Measurements from ENCODE around the gene CRY2.

DNA sequence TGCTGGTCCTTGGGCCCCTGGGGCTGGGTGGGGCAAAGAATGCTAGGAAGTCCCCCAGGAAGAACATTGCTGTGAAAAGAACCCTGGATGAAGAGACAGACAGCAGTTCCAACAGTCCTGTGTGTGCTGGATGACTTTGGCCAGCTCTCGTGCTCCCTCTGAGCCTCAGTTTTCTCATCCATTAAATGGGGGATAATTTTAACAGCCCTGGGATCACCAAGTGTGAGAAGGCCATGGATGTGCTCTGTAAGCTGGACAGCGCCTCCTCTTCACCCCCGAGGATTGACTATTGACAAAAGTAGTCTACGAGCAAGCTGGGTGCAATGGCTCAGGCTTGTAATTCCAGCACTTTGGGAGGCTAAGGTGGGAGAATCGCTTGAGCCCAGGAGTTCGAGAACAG lies 77.7 kb downstream of the CRY2 start:
- TF ChIP-seq, protein P1, sequence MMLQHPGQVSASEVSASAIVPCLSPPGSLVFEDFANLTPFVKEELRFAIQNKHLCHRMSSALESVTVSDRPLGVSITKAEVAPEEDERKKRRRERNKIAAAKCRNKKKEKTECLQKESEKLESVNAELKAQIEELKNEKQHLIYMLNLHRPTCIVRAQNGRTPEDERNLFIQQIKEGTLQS (IDR thresholded peaks at IDR 0.05) = no peak
- no peak for TF ChIP-seq YY1 (IDR thresholded peaks at IDR 0.05)
- TF ChIP-seq, protein P2, sequence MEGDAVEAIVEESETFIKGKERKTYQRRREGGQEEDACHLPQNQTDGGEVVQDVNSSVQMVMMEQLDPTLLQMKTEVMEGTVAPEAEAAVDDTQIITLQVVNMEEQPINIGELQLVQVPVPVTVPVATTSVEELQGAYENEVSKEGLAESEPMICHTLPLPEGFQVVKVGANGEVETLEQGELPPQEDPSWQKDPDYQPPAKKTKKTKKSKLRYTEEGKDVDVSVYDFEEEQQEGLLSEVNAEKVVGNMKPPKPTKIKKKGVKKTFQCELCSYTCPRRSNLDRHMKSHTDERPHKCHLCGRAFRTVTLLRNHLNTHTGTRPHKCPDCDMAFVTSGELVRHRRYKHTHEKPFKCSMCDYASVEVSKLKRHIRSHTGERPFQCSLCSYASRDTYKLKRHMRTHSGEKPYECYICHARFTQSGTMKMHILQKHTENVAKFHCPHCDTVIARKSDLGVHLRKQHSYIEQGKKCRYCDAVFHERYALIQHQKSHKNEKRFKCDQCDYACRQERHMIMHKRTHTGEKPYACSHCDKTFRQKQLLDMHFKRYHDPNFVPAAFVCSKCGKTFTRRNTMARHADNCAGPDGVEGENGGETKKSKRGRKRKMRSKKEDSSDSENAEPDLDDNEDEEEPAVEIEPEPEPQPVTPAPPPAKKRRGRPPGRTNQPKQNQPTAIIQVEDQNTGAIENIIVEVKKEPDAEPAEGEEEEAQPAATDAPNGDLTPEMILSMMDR (IDR thresholded peaks at IDR 0.05; ENCODE audit: low read depth, low read length, missing input control) = no peak
- TF ChIP-seq, protein P3, sequence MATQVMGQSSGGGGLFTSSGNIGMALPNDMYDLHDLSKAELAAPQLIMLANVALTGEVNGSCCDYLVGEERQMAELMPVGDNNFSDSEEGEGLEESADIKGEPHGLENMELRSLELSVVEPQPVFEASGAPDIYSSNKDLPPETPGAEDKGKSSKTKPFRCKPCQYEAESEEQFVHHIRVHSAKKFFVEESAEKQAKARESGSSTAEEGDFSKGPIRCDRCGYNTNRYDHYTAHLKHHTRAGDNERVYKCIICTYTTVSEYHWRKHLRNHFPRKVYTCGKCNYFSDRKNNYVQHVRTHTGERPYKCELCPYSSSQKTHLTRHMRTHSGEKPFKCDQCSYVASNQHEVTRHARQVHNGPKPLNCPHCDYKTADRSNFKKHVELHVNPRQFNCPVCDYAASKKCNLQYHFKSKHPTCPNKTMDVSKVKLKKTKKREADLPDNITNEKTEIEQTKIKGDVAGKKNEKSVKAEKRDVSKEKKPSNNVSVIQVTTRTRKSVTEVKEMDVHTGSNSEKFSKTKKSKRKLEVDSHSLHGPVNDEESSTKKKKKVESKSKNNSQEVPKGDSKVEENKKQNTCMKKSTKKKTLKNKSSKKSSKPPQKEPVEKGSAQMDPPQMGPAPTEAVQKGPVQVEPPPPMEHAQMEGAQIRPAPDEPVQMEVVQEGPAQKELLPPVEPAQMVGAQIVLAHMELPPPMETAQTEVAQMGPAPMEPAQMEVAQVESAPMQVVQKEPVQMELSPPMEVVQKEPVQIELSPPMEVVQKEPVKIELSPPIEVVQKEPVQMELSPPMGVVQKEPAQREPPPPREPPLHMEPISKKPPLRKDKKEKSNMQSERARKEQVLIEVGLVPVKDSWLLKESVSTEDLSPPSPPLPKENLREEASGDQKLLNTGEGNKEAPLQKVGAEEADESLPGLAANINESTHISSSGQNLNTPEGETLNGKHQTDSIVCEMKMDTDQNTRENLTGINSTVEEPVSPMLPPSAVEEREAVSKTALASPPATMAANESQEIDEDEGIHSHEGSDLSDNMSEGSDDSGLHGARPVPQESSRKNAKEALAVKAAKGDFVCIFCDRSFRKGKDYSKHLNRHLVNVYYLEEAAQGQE (IDR thresholded peaks at IDR 0.05) = no peak
- TF ChIP-seq TAF1 (conservative IDR thresholded peaks at IDR 0.05) = no peak
- TF ChIP-seq RXRA (IDR thresholded peaks at IDR 0.05) = no peak
- TF ChIP-seq HNF4G (IDR thresholded peaks at IDR 0.05) = no peak
- TF ChIP-seq EGR1 (IDR thresholded peaks at IDR 0.05; ENCODE audit: low read depth in 2 of 2) = no peak
- no peak for TF ChIP-seq RAD21 (IDR thresholded peaks at IDR 0.05)
- no peak for TF ChIP-seq SP1 (IDR thresholded peaks at IDR 0.05)
- TF ChIP-seq JUND (IDR thresholded peaks at IDR 0.05) = no peak
- TF ChIP-seq GABPA (IDR thresholded peaks at IDR 0.05 in 1 of 2, conservative IDR thresholded peaks at IDR 0.05 in 1 of 2) = no peak
- TF ChIP-seq FOXA1 (IDR thresholded peaks at IDR 0.05) = no peak

Data from liver (tissue), 3 donors.